ENCODE results near the gene RPRD1B. TPM values are rescaled to one million over a fixed set of nuclear protein-coding genes. Genes with fewer than 3 reads are reported as not detected.

The RPRD1B gene
- total RNA-seq, 4 donors from 2014 or later, result 18.9 to 28.7 (median 25.4) TPM

DNA sequence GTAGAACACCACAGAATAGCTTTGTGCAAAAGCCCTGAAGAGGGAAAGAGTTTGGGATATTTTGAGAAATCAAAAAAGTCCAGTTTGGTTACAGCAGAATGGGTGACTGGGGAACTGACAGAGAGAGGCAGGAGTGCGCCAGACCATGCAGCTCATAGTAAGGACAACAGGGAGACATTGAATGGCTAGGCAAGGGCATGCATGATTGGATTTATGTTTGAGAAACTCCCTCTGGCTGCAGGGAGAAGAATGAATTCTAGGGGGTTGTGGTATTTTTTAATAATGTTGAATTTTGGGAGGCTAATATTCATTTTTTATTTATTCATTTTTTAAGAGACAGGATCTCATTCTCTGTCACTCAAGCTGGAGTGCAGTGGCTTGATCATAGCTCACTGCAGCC is 81.7 kb downstream of the RPRD1B start:
- TF ChIP-seq, protein P1, sequence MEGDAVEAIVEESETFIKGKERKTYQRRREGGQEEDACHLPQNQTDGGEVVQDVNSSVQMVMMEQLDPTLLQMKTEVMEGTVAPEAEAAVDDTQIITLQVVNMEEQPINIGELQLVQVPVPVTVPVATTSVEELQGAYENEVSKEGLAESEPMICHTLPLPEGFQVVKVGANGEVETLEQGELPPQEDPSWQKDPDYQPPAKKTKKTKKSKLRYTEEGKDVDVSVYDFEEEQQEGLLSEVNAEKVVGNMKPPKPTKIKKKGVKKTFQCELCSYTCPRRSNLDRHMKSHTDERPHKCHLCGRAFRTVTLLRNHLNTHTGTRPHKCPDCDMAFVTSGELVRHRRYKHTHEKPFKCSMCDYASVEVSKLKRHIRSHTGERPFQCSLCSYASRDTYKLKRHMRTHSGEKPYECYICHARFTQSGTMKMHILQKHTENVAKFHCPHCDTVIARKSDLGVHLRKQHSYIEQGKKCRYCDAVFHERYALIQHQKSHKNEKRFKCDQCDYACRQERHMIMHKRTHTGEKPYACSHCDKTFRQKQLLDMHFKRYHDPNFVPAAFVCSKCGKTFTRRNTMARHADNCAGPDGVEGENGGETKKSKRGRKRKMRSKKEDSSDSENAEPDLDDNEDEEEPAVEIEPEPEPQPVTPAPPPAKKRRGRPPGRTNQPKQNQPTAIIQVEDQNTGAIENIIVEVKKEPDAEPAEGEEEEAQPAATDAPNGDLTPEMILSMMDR (IDR thresholded peaks at IDR 0.05; ENCODE audit: low read depth), result no peak

DNA sequence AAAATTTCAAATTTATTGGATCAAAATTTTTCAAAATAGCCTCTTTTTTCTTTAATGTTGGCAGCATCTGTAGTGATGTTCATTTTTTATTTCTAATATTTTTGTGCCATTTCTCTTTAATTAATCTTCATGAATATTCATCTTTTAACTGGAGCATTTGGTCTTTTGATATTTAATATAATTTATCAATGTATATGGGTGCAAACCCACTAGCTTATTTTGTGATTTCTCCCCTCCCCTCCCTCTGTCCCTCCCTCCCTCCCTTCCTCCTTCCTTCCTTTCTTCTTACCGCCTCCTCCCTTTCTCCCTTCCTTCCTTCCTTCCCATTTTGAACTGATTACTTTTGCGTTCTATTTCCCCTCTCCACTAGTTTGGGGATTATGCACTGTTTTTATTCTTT is 82.3 kb downstream of the RPRD1B start:
- TF ChIP-seq, protein P1 (IDR thresholded peaks at IDR 0.05; ENCODE audit: low read depth), result no peak

DNA sequence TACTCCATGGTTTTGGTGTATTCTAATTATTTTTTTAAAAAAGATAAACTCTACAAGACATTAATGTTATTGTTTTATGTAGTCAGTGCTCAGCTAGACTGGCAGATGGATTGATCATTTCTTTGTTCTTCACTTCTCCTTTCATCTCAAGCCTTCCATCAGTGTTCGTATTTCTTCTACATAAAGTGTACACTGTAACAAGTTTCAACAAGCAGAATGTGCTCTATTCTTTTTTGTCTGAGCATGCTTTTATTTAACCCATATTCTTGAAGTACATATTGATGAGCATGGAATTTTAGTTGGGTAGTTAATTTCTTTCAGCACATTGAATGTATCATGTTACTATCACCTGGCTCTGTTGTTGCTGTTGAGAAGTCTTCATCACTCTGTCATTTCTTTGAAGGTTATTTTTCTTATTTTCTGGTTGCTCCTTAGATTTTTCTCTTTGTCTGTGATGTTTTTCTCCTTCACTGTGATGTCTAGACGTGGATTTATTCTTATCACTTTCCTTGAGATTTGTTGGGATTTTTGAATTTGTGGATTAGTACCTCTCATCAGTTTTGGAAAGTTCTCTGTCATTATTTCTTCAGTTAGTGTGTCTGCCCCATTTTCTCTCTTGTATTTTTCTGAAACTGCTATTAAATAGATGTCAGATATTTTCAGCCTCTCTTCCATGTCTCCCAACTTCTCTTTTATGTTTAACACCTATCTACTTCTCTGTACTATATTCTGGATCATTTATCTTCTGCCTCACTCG is 83.0 kb downstream of the RPRD1B start:
- TF ChIP-seq, protein P1 (IDR thresholded peaks at IDR 0.05; ENCODE audit: low read depth), result no peak

DNA sequence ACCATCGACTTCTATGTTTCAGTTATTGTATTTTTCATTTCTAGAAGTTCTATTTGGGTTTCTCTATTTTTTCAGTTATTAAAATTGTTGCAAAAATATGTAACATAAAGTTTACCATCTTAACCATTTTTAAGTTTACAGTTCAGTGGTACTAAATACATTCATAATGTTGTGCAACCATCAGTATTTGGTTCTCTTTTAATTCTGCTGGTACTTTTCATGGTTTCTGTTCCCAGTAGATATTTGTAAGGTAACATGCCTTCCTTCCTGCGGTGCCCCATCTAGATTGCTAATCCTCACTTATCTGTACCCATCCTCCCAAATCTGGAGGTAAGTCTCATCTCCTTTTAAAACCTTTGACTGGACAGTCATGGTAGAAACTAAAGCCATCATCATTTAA is 83.7 kb downstream of the RPRD1B start:
- TF ChIP-seq, protein P1 (IDR thresholded peaks at IDR 0.05; ENCODE audit: low read depth), result no peak

DNA sequence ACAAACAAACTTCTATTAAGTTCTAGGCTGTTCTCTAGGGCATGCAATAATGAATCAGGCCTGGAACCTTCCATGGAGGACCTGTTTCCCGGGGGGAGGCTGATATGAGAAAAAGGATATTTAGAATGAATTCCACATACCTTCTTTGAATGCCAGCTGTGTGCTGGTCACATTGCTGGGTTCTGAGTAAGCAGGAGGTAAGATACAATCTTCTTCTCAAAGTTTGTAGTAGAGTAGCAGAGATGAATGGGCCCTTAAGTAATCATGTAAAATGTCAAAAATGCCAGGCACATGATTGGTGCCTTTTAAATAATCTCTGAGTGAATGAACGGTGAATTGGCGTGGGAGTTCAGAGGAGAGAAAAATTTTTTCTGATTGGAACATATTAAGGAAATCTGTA is 84.1 kb downstream of the RPRD1B start:
- TF ChIP-seq, protein P1 (IDR thresholded peaks at IDR 0.05; ENCODE audit: low read depth), result no peak

DNA sequence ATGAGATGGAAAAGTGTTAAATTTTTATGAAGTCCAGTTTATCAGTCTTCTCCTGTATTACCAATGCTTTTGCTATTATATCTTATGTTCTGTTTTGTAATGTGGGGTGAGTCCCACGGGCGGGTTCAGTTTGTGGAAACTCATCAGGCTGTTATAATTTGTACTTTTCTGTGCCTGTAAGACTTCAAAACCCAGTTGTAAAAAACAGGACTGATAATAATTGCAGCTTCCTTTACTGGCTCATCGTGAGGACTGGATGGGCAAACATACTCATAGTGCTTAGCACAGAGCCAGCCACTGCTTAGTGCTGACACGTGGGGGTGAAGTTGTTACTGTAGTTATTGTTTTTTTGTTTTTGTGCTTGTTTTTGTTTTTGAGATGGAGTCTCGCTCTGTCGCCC is 85.9 kb downstream of the RPRD1B start:
- TF ChIP-seq, protein P1 (IDR thresholded peaks at IDR 0.05; ENCODE audit: low read depth), result no peak

DNA sequence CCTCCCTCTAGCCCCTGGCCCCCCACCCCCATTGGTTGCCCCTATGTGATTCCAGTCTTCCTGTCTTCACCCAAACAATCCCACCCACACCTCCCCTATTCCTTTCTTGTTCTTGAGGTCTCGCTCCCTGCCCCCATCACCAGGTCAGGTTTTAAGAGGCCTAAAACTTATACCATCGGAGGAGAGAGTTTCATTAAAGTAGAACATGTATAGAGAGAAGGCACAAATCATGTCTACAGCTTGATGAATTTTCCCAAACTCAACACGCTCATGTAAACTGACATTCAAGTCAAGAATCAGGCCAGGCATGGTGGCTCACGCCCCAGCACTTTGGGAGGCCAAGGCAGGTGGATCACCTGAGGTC is 87.1 kb downstream of the RPRD1B start:
- TF ChIP-seq, protein P1 (IDR thresholded peaks at IDR 0.05; ENCODE audit: low read depth), result no peak

Measured in subcutaneous adipose tissue (tissue), 4 donors.